Measurements from ENCODE around the gene CSF3. TPM values are rescaled to one million over a fixed set of nuclear protein-coding genes. Genes with fewer than 3 reads are reported as not detected.
"Not testable (repeated sequence)": the region's sequence is repeated elsewhere in the genome, so short reads cannot be mapped to it uniquely, and the experiment has no call there.

The CSF3 gene
- total RNA-seq, 1 experiment from 2014 or later: 4.0 TPM

DNA sequence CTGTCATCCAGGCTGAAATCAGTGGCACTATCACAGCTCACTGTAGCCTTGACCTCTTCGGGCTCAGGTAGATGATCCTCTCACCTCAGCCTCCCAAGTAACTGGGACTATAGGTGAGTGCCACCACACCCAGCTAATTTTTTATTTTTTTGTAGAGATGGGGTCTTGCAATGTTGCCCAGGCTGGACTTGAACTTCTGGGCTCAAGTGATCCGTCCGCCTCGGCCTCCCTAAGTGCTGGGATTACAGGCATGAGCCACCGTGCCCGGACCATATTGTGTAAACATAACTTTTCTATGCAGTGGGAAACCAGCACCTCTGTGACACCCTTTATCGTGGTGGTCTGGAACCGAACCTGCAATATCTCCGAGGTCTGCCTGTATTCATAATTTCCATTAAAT, 11.2 kb upstream of the CSF3 start:
- Histone ChIP-seq H3K36me3 (ENCODE audit: low read depth, low read length) (no peaks in the 10 kb centered on the region), H3K27ac (ENCODE audit: low read length) (no peak overlapping the region), H4K20me1 (ENCODE audit: low read length) (no peaks in the 10 kb centered on the region), H3K4me1 (ENCODE audit: insufficient read depth, low read length) (no peaks in the 10 kb centered on the region), H3K9ac (ENCODE audit: low read length) (no peak overlapping the region), H3K4me2 (ENCODE audit: low read length) (no peak overlapping the region), H3K4me3 (ENCODE audit: low read length) (no peak overlapping the region), H3F3A (ENCODE audit: low read length, unreplicated experiment) (no peaks in the 10 kb centered on the region), H3K9me3 (ENCODE audit: low read length) (no peaks in the 10 kb centered on the region), H3K79me2 (ENCODE audit: low read length) (no peaks in the 10 kb centered on the region), H2AFZ (ENCODE audit: low read length) (no peak overlapping the region), H3K27me3 (ENCODE audit: low read length) (no peaks in the 10 kb centered on the region), H3K9me2 (replicated peaks; ENCODE audit: low read length) (no peaks in the 10 kb centered on the region)
- CTCF ChIA-PET: no interaction called here
- intact Hi-C loops (cut with micrococcal nuclease): no loop called here
- TF ChIP-seq, protein P1, sequence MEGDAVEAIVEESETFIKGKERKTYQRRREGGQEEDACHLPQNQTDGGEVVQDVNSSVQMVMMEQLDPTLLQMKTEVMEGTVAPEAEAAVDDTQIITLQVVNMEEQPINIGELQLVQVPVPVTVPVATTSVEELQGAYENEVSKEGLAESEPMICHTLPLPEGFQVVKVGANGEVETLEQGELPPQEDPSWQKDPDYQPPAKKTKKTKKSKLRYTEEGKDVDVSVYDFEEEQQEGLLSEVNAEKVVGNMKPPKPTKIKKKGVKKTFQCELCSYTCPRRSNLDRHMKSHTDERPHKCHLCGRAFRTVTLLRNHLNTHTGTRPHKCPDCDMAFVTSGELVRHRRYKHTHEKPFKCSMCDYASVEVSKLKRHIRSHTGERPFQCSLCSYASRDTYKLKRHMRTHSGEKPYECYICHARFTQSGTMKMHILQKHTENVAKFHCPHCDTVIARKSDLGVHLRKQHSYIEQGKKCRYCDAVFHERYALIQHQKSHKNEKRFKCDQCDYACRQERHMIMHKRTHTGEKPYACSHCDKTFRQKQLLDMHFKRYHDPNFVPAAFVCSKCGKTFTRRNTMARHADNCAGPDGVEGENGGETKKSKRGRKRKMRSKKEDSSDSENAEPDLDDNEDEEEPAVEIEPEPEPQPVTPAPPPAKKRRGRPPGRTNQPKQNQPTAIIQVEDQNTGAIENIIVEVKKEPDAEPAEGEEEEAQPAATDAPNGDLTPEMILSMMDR (conservative IDR thresholded peaks at IDR 0.05; ENCODE audit: low read depth, low read length): no peak
- POLR2A ChIA-PET (ENCODE audit: unreplicated experiment): no interaction called here
- no peak for DNase-seq
- no peak for ATAC-seq
- no TSS peak for BruUV-seq (replicated peaks)

DNA sequence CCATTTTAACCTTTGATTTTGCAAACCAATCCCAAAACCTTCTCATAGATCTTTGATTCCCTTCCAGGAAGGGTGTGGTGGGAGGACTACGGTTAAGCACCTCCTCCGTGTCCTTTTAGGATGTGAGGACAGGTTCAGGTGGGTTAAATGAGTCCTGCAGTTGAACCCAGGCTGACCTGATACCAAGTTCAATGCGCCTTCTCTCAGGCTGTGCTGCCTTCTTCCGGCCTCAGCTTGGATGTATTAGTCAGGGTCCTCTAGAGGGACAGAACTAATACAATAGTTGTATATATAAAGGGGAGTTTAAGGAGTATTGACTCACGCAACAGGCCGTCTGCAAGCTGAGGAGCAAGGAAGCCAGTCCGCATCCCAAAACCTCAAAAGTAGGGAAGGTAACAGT, 10.5 kb upstream of the CSF3 start:
- ATAC-seq: no peak
- ChIA-PET CTCF (no interaction called here), POLR2A (ENCODE audit: unreplicated experiment) (no interaction called here)
- Histone ChIP-seq H3K4me2 (ENCODE audit: low read length) (no peak overlapping the region), H3K4me1 (ENCODE audit: insufficient read depth, low read length) (no peaks in the 10 kb centered on the region), H4K20me1 (ENCODE audit: low read length) (no peaks in the 10 kb centered on the region), H3K27me3 (ENCODE audit: low read length) (no peaks in the 10 kb centered on the region), H3K9ac (ENCODE audit: low read length) (no peak overlapping the region), H3K36me3 (ENCODE audit: low read depth, low read length) (no peaks in the 10 kb centered on the region), H3K4me3 (ENCODE audit: low read length) (no peak overlapping the region), H3K79me2 (ENCODE audit: low read length) (no peaks in the 10 kb centered on the region), H3F3A (ENCODE audit: low read length, unreplicated experiment) (no peaks in the 10 kb centered on the region), H3K9me3 (ENCODE audit: low read length) (no peaks in the 10 kb centered on the region), H3K9me2 (replicated peaks; ENCODE audit: low read length) (no peaks in the 10 kb centered on the region), H3K27ac (ENCODE audit: low read length) (no peak overlapping the region), H2AFZ (ENCODE audit: low read length) (no peak overlapping the region)
- TF ChIP-seq EZH2phosphoT487 (IDR thresholded peaks at IDR 0.05; ENCODE audit: borderline replicate concordance, low read length): no peak
- no peak for TF ChIP-seq EZH2 (IDR thresholded peaks at IDR 0.05; ENCODE audit: low read length, unreplicated experiment)
- TF ChIP-seq, protein P1 (conservative IDR thresholded peaks at IDR 0.05; ENCODE audit: low read depth, low read length): no peak
- no peak for DNase-seq
- intact Hi-C loops (cut with micrococcal nuclease): no loop called here
- no TSS peak for BruUV-seq (replicated peaks)

DNA sequence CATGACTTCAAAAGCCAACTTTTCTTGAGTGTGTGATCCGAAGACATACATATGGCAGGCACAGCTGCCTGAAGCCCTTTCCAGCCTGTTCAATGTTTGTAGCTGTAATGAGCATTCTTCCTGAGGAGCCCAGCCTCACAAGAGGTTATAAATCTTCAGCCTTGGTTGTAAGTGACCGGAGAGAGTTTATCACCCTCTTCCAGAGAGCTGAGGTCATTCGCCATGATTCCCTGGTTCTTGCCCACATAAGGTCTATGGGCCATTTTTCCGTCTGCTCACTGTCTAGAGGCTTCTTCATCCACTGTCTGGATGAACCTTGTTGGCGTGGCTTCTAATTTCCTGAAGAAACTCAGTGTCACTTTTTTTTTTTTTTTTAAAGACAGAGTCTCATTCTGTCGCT, 9.7 kb upstream of the CSF3 start:
- no peaks in the 10 kb centered on the region for H3K9me2 ChIP-seq (replicated peaks; ENCODE audit: low read length)
- H4K20me1 ChIP-seq (ENCODE audit: low read length): no peaks in the 10 kb centered on the region
- ATAC-seq: no peak
- intact Hi-C loops (cut with micrococcal nuclease): no loop called here
- no peaks in the 10 kb centered on the region for H3K79me2 ChIP-seq (ENCODE audit: low read length)
- H3K9me3 ChIP-seq (ENCODE audit: low read length): no peaks in the 10 kb centered on the region
- no peaks in the 10 kb centered on the region for H3K36me3 ChIP-seq (ENCODE audit: low read depth, low read length)
- no peaks in the 10 kb centered on the region; the same call in 1 of the 2 replicates for H3K4me1 ChIP-seq (ENCODE audit: insufficient read depth, low read length)
- no peak overlapping the region for H3K27ac ChIP-seq (ENCODE audit: low read length)
- H3K4me2 ChIP-seq (ENCODE audit: low read length): no peak overlapping the region
- no peaks in the 10 kb centered on the region for H3K27me3 ChIP-seq (ENCODE audit: low read length)
- no TSS peak for BruUV-seq (replicated peaks)
- H3K4me3 ChIP-seq (ENCODE audit: low read length): no peak overlapping the region
- POLR2A ChIA-PET (ENCODE audit: unreplicated experiment): no interaction called here
- no peak overlapping the region for H3K9ac ChIP-seq (ENCODE audit: low read length)
- H3F3A ChIP-seq (ENCODE audit: low read length, unreplicated experiment): no peaks in the 10 kb centered on the region
- no peak for DNase-seq
- no peak overlapping the region for H2AFZ ChIP-seq (ENCODE audit: low read length)
- no peak for TF ChIP-seq EZH2phosphoT487 (IDR thresholded peaks at IDR 0.05; ENCODE audit: borderline replicate concordance, low read length)
- TF ChIP-seq, protein P1 (conservative IDR thresholded peaks at IDR 0.05; ENCODE audit: low read depth, low read length): no peak
- no peak for TF ChIP-seq EZH2 (IDR thresholded peaks at IDR 0.05; ENCODE audit: low read length, unreplicated experiment)
- CTCF ChIA-PET: no interaction called here

DNA sequence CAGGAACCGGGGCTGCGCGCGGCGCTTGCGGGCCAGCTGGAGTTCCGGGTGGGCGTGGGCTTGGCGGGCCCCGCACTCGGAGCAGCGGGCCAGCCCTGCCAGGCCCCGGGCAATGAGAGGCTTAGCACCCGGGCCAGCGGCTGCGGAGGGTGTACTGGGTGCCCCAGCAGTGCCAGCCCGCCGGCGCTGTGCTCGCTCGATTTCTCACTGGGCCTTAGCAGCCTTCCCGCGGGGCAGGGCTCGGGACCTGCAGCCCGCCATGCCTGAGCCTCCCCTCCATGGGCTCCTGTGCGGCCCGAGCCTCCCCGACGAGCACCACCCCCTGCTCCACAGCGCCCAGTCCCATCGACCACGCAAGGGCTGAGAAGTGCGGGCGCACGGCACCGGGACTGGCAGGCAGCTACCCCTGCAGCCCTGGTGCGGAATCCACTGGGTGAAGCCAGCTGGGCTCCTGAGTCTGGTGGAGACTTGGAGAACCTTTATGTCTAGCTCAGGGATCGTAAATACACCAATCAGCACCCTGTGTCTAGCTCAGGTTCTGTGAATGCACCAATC, 4.2 kb upstream of the CSF3 start:
- CTCF ChIA-PET: interaction anchor here (0.6 kb wide), 1 partner anchor 56 kb away, joined by 5 read pairs; no protein-coding TSS in a partner anchor
- H3K9me2 ChIP-seq (replicated peaks; ENCODE audit: low read length); H3K79me2 ChIP-seq (ENCODE audit: low read length); H4K20me1 ChIP-seq (ENCODE audit: low read length); ATAC-seq; H3K27ac ChIP-seq (ENCODE audit: low read length); H3K4me2 ChIP-seq (ENCODE audit: low read length); POLR2A ChIA-PET (ENCODE audit: unreplicated experiment); H3K9ac ChIP-seq (ENCODE audit: low read length); DNase-seq; H3K9me3 ChIP-seq (ENCODE audit: low read length); H3F3A ChIP-seq (ENCODE audit: low read length, unreplicated experiment); BruUV-seq (replicated peaks); H3K27me3 ChIP-seq (ENCODE audit: low read length); H2AFZ ChIP-seq (ENCODE audit: low read length); intact Hi-C loops (cut with micrococcal nuclease); H3K36me3 ChIP-seq (ENCODE audit: low read depth, low read length); H3K4me3 ChIP-seq (ENCODE audit: low read length): not testable (repeated sequence)
- H3K4me1 ChIP-seq (ENCODE audit: insufficient read depth, low read length): peaks cover 19% of the 10 kb centered on the region

All from PC-3 (cell line).